ENCODE results near the gene TMEM134.

The TMEM134 gene

DNA sequence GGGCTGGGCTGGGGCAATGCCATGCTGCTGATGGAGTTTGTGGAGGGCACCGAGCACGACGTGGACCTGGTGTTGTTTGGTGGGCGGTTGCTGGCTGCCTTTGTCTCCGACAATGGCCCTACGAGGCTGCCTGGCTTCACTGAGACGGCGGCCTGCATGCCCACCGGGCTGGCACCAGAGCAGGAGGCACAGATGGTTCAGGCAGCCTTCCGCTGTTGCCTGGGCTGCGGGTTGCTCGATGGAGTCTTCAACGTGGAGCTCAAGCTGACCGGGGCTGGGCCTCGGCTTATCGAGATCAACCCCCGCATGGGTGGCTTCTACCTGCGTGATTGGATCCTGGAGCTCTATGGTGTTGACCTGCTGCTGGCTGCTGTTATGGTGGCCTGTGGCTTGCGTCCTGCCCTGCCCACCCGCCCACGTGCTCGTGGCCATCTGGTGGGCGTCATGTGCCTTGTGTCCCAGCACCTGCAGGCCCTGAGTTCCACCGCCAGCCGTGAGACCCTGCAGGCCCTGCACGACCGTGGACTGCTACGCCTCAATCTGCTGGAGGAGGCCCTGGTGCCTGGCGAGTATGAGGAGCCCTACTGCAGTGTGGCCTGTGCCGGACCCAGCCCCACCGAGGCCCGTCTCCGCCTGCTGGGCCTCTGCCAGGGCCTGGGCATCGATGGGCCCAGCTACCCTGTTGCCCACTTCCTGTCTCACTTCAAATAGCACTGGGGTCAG, 45.0 kb downstream of the TMEM134 start:
- DNase-seq, result no peak

DNA sequence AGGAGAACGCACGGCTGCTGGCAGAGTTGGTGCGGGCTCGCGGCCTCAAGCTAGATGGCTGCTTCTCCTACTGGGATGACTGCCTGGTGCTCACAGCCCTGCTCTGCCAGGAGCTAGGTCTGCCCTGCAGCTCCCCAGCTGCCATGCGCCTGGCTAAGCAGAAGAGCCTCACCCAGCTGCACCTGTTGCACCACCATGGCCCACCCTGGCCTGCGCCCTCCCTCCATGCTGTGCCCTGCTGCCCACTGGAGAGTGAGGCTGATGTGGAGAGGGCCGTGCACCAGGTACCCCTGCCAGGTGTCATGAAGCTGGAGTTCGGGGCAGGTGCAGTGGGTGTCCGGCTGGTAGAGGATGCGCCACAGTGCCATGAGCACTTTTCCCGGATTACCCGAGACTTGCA, 45.6 kb downstream of the TMEM134 start:
- DNase-seq, result no peak

DNA sequence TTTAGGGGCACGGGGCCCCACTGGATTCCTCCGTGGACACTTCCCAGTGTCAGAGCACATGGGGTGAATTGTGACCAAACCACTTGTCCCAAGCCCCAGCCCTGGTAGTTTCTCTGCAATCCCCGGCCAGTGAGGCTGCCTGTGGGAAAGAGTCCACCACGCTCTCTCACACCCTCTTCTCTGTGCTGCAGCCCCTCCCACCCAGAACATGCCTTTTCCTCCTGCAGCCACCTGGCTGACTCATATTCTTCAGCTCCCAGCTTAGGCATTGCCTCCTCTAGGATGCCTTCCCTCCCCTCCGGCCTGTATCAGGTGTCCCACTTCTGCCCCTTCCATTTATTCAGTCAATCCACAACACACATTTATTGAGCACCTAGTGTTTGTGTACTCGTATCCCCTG, 46.2 kb downstream of the TMEM134 start:
- DNase-seq, result no peak

DNA sequence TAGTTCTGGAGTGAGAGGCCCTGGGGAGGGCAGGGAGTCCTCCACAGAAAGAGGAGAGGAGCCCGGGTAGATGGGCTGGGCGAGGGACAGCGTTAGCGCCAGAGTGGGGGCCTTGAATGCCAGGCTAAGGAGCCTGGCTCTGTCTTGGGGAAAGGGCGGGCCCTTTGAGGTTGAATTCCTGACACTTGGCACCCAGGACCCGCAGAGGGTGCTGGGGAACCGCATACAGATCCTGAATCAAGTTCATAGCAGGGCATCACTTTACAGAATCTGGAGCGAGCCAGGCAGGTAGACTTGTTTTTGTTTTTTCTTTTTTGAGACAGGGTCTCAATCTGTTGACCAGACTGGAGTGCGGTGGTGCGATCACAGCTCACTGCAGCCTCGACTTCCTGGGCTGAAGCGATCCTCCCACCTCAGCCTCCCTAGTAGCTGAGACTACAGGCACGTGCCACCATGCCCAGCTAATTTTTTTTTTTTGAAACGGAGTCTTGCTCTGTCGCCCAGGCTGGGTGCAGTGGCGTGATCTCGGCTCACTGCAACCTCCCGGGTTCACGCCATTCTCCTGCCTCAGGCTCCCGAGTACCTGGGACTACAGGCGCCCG, 47.5 kb downstream of the TMEM134 start:
- no peak for DNase-seq

DNA sequence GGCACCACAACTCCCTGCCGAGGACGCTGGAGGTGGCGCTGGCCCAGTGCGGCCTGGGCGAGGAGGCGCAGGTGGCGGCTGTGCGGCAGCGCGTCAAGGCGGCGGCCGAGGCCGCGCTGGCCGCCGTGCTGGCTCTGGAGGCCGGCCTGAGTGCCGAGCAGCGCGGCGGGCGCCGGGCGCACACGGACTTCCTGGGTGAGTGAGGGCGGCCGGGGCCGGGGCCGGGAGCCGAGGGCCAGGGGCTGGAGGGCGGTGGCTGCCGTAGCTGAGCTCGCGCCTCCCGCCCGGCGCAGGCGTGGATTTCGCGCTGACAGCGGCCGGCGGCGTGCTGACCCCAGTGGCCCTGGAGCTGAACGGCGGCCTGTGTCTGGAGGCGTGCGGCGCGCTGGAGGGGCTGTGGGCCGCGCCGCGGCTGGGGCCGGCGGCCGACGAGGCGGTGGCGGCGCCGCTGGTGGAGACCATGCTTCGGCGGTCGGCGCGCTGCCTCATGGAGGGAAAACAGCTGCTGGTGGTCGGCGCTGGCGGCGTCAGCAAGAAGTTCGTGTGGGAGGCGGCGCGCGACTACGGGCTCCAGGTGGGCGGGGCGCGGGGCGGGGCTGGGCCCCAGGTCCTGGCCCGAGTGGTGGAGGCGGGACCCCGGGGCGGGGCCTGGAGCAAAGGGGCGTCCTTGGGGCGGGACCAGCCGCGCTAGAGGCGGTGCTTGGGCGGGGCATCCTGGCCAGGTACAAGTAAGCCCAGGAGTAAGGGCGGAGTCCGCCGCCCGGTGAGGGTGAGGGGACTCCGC, 48.2 kb downstream of the TMEM134 start:
- DNase-seq, result peak; percentile 84

DNA sequence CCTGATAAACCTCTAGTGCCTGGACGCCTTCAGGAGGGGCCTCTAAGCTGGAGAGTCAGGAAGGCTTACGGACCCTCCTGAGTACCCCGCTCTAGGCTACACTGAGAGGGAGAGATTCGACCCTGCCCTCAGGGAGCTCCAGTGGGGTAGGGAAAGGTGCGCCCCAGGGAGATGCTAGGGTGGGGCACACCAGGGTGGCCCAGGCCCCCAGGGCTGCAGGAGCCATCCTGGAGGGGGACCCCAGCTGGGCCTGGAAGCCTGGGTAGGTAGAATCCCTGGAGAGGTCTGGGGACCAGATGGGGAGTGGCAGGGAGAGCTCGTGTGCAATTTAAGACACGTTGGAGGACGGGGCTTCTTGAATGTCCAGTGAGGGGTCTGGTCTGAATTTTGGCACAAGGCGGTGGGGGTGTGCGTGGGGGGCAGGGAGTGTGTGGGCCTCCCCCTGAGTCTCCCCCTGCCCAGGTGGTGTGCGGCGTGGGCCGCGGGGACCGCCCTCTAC, 48.9 kb downstream of the TMEM134 start:
- DNase-seq, result peak; percentile 54

DNA sequence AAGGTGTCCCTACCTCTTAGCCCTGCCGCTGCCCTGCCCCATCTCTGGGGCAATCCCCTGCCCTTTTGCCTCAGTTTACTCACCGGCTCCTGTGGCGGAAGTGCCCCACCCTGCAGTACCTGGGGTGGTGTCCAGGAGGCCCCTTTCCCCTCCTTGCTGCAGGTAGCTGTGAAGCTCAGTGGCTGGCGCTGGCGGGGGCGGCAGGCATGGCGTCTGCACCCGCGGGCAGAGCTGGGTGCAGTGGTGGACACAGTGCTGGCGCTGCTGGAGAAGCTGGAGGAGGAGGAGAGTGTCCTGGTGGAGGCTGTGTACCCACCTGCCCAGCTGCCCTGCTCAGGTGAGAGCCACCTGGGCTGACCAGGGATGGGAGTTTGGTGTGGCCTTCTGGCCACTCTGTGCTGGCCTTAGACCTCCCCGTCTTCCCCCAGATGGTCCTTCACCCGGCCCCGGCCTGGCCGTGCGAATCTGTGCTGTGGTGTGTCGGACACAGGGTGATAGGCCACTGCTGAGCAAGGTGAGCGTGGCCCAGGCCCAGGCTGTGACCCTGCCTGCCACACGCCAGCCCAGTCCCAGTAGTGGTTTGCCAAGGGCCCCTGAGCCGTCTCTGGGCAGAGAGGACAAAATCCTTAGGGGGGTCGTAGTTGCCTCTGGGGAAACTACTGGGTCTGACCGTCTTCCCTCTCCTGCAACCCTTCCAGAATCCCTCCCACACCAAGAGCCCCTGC, 49.6 kb downstream of the TMEM134 start:
- DNase-seq, result no peak

DNA sequence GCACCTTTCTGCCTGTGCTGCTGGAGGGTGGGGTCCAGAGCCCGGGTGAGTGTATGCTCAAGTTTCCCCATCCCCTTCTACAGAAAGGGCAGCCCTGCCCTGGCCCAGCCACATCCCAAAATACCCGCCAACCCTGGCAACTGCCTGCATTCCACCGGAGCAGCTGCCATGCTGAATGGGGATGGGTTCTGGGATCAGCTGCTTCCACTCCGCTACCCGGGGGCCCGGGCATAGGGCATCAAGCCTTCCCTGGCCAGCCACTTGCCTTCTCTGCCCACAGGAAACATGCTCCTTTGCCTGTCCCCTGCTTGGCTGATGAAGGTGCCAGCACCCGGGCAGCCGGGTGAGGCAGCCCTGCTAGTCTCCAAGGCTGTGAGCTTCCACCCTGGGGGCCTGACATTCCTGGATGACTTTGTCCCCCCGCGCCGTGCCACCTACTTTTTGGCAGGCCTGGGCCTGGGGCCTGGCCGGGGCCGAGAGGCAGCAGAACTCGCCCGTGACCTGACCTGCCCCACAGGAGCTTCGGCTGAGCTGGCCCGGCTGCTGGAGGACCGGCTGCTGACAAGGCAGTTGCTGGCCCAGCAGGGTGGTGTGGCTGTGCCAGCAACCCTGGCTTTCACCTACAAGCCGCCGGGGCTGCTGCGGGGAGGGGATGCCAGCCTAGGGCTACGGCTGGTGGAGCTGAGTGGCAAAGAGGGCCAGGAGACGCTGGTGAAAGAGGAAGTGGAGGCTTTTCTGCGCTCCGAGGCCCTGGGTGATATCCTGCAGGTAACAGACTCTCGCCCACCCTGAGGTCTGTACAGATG, 50.4 kb downstream of the TMEM134 start:
- DNase-seq, result no peak

DNA sequence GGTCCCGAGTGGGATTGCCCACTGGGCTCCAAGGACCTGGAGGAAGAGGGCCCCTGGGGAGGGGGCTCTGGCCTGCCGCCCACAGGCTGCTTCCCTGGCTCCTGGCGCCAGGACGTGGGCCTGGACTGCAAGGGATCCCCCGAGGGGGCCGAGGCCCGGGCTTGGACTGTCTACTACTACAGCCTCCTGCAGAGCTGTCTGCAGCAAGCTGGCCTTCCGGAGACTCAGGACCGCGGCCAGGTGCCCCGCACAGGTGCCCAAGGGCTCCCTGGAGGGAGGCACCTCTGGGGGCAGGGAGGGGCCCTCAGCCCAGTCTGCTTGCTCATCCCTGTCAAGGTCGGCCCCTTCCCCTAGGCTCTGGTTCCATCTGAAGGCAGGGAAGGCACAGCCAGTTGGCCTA, 51.6 kb downstream of the TMEM134 start:
- DNase-seq, result no peak

DNA sequence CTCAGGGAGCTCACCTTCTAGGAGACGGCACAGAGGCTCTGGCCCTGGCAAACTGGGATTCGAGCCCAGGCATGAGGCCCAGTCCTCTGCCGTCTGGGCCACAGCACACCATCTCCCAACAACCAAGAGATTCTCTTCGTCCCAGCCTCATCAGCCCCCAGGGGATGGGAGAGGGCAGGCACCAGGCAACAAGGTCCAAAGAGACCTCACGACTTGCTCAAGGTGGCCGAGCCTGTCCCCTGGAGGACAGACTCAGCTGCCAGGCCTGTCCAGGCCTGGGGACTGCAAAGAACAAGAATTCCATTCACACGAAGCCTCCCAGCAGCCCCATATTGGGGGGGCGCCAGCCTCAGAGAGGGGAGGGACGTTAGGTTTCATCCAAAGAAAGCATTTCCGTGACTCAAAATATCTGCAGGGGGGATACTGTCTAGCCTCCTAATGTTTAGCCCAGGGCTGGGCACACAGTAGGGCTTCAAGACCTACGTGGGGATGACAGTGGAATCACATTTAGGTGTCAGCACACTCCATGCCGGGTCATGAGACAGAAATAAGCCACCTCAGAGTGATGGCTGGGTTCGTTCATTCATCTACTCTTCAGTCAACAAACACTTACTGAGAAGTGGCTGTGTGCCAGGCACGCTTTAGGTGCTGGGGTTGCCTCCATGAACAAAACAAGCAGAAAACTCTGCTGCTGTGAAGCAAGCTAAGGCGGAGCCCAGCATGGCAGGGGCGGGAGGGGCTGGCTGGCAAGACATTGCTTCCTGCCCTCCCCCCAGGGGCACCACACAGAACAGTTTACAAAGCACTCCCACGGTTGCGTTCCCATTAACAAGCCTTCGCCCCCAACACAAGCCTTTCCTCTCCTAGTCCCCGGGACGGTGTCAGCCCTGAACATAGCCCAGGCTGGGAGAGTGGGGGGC, 52.4 kb downstream of the TMEM134 start:
- no peak for DNase-seq

DNA sequence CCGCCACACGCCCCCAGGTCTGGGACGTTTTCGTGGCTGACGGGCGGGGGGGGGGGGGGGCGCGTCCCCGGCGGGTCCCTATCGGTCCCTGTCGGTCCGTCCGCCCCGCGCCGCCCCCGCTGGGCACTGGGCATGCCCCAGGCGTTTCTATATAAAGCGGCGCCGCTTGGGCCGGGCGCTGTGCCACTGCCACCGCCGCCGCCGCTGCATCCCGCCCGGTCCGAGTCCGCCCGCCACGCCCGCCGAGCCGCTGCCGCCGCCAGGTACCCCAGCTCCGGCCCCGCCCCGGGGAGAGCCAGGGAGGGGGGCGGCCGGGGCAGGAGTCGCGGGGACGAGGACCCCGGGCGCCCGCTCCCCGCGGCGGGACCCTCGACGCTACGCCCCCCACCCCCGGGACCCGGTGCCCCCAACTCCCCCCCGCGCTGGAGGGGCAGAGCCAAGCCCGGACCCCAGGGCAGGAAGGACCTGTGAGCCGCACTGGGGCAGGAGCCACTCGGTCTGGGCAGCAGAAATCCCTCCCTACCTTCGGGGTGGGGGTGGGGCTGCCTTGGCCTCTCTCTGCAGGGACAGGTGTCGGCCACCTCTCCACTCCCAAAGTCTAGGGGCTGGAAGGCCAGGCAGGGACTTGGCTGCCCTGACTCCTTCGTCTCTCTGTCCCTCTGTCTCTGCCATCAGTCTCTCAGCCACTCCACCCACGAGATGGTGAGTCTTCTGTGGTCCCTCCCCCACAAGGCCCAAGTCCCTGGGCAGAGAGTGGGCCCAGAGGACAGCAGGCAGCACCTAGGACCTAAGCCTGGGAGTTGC, 53.3 kb downstream of the TMEM134 start, which contains the start of gene CARNS1:
TSS of gene CARNS1 (plus strand) at position 178 of the 804 bp plus-strand sequence. CDS start at position 700, 522 bp downstream.
- no peak for DNase-seq

DNA sequence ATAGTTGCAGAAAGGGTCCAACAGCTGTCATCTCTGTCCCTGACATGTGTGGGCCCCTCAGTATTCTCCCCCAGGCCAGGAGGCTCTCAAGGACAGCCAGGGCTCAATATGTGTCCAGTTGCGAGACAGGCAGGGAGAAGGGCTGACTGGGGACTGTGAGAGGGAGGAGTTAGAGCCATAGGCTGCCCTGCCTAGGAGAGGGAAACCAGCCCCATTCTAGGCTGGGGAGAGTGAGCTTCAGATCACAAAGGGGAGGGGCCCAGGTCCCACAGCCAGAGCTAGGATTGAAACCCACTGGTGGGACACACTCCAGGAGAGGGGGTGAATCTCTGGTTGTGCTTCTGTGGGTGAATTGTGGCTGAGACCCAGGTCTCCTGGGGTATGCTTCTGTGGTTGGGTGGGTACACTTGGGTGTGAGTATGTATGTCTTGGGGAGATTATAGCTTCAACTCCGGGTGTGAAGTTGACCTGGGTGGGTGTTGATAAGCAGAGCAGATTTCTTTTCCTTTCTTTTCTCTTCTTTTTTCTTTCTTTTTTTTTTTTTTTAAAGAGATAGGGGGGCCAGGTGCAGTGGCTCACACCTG, 55.7 kb downstream of the TMEM134 start:
- DNase-seq, result no peak

DNA sequence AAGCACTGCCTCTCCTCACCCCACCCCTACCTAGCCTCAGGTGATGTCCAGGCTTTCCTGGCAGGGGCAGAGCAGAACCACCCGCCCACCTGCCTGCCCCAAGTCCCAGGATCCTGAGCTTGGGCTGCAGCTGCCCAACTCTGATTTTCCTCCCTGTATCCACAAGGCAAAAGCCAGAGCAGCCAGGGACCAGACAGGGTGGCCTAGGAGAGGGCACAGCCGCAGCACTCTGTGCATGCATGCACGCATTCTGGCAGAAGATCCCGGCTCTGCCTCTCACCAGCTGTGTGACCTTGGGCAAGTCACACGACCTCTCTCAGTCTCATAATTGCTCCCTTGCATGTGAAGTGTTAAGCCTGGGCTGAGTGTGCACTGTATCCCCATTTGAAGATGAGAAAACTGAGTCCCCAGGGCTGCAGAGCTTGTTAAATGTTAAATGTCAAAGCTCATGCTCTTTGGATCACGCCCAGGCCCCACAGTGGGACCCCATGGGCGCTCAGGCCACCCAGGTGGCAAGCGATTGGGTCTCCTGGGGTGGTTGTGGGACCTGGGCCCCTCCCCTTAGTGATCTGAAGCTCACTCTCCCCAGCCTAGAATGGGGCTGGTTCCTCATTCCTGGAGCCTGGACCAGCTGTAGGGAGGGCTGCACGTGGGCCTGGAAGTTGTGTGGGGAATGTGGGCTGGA, 56.4 kb downstream of the TMEM134 start:
- no peak for DNase-seq

DNA sequence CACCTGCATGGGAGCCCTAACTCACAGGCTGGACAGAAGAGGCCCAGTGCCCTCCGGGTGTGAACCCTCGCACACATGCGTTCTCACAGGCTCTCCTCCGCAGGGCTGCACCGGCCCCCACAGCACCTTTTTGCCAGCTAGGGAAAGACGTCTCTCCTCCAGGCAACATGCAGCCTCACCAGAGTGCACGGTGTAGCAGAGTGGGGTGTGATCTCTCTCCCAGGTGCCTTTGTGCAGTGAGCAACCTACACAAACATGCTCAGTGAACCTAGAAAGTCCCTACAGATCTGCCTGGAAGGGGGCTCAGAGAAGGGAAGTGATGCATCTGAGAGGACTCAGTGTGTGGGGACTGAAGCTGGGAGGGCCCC, 57.3 kb downstream of the TMEM134 start:
- no peak for DNase-seq
